ENCODE data around the gene STN1. TPM values are rescaled to one million over a fixed set of nuclear protein-coding genes. Genes with fewer than 3 reads are reported as not detected.

The STN1 gene
- total RNA-seq, 2 experiments from 2014 or later = 48.8 to 49.8 TPM

- H3K27me3 Mint-ChIP-seq (ENCODE audit: low read depth) = peaks cover 3% of the 10 kb centered on the region
- H3K36me3 Mint-ChIP-seq (ENCODE audit: low read depth) = no peaks in the 10 kb centered on the region
- H3K4me3 Mint-ChIP-seq = no peak overlapping the region
- POLR2A ChIA-PET = interaction anchor here (0.5 kb wide), 1 partner anchor 36 kb away, joined by 3 read pairs; no protein-coding TSS in a partner anchor
- H3K4me1 Mint-ChIP-seq (ENCODE audit: low read depth) = peaks cover 4% of the 10 kb centered on the region
- no peak for DNase-seq
- CTCF ChIA-PET = interaction anchor here (1.0 to 1.2 kb wide), 2 partner anchors 8 to 144 kb away, joined by 3 read pairs; no protein-coding TSS in a partner anchor
- H3K27ac Mint-ChIP-seq = no peak overlapping the region
- H3K9me3 Mint-ChIP-seq (ENCODE audit: insufficient read depth) = no peaks in the 10 kb centered on the region
- no peak for ATAC-seq
These were observed 77.9 kb downstream of the STN1 start for GRCh38 chr10:103839872-103840739.

- CTCF ChIA-PET = interaction anchor here (1.2 kb wide), 1 partner anchor 8 kb away, joined by 3 read pairs; no protein-coding TSS in a partner anchor
- Mint-ChIP-seq H3K4me3 (no peak overlapping the region), H3K27ac (no peak overlapping the region)
These were observed 78.5 kb downstream of the STN1 start for GRCh38 chr10:103839519-103839871.

GRCh38 chr10:103838862-103839518 is 79.0 kb downstream of the STN1 start:
- H3K4me3 Mint-ChIP-seq = no peak overlapping the region
- CTCF ChIA-PET = interaction anchor here (1.2 kb wide), 1 partner anchor 9 kb away, joined by 3 read pairs; no protein-coding TSS in a partner anchor
- no peaks in the 10 kb centered on the region for H3K4me1 Mint-ChIP-seq (ENCODE audit: low read depth)
- H3K27ac Mint-ChIP-seq = no peak overlapping the region
- H3K27me3 Mint-ChIP-seq (ENCODE audit: low read depth) = peaks cover 3% of the 10 kb centered on the region
- H3K9me3 Mint-ChIP-seq (ENCODE audit: insufficient read depth) = no peaks in the 10 kb centered on the region
- POLR2A ChIA-PET = no interaction called here
- DNase-seq (no peak), ATAC-seq (no peak)
- no peaks in the 10 kb centered on the region for H3K36me3 Mint-ChIP-seq (ENCODE audit: low read depth)

More at GRCh38 chr10:103839519-103839871, 78.5 kb downstream of the STN1 start:
- Mint-ChIP-seq H3K36me3 (ENCODE audit: low read depth) (no peaks in the 10 kb centered on the region), H3K9me3 (ENCODE audit: insufficient read depth) (no peaks in the 10 kb centered on the region), H3K4me1 (ENCODE audit: low read depth) (peaks cover under 1% of the 10 kb centered on the region), H3K27me3 (ENCODE audit: low read depth) (peaks cover 3% of the 10 kb centered on the region)
- POLR2A ChIA-PET = no interaction called here
- DNase-seq (no peak), ATAC-seq (no peak)

GRCh38 chr10:103838070-103838395 is 80.0 kb downstream of the STN1 start:
- no peak overlapping the region for H3K27ac Mint-ChIP-seq

GRCh38 chr10:103837370-103838069 is 80.5 kb downstream of the STN1 start:
- POLR2A ChIA-PET = interaction anchor here (0.6 to 0.7 kb wide), 2 partner anchors 66 to 239 kb away, joined by 3 to 4 read pairs; no protein-coding TSS in a partner anchor
- Mint-ChIP-seq H3K36me3 (ENCODE audit: low read depth) (no peaks in the 10 kb centered on the region), H3K27ac (no peak overlapping the region), H3K4me1 (ENCODE audit: low read depth) (no peaks in the 10 kb centered on the region), H3K4me3 (no peak overlapping the region), H3K27me3 (ENCODE audit: low read depth) (peaks cover 3% of the 10 kb centered on the region), H3K9me3 (ENCODE audit: insufficient read depth) (no peaks in the 10 kb centered on the region)
- DNase-seq (no peak), ATAC-seq (no peak)
- CTCF ChIA-PET = interaction anchor here (1.5 kb wide), 1 partner anchor 18 kb away, joined by 4 read pairs; the partner anchor contains the start of gene SH3PXD2A

More at GRCh38 chr10:103838070-103838395, 80.0 kb downstream of the STN1 start:
- ATAC-seq = no peak
- POLR2A ChIA-PET = interaction anchor here (0.7 kb wide), 1 partner anchor 239 kb away, joined by 3 read pairs; no protein-coding TSS in a partner anchor
- DNase-seq = no peak
- CTCF ChIA-PET = interaction anchor here (1.5 kb wide), 1 partner anchor 17 kb away, joined by 4 read pairs; the partner anchor contains the start of gene SH3PXD2A
- Mint-ChIP-seq H3K4me1 (ENCODE audit: low read depth) (no peaks in the 10 kb centered on the region), H3K9me3 (ENCODE audit: insufficient read depth) (no peaks in the 10 kb centered on the region), H3K27me3 (ENCODE audit: low read depth) (peaks cover 3% of the 10 kb centered on the region), H3K4me3 (no peak overlapping the region), H3K36me3 (ENCODE audit: low read depth) (no peaks in the 10 kb centered on the region)

- Mint-ChIP-seq H3K27me3 (ENCODE audit: low read depth) (peaks cover 5% of the 10 kb centered on the region), H3K4me3 (no peak overlapping the region), H3K9me3 (ENCODE audit: insufficient read depth) (no peaks in the 10 kb centered on the region), H3K4me1 (ENCODE audit: low read depth) (no peaks in the 10 kb centered on the region), H3K36me3 (ENCODE audit: low read depth) (no peaks in the 10 kb centered on the region), H3K27ac (no peak overlapping the region)
- DNase-seq (no peak), ATAC-seq (no peak)
- ChIA-PET POLR2A (interaction anchor here (0.6 kb wide), 1 partner anchor 65 kb away, joined by 4 read pairs; no protein-coding TSS in a partner anchor), CTCF (interaction anchor here (1.5 kb wide), 1 partner anchor 18 kb away, joined by 4 read pairs; the partner anchor contains the start of gene SH3PXD2A)
These were observed 81.1 kb downstream of the STN1 start for GRCh38 chr10:103836861-103837260.

GRCh38 chr10:103836273-103836672 is 81.7 kb downstream of the STN1 start:
- no peak for ATAC-seq
- Mint-ChIP-seq H3K36me3 (ENCODE audit: low read depth) (no peaks in the 10 kb centered on the region), H3K27me3 (ENCODE audit: low read depth) (peaks cover 6% of the 10 kb centered on the region), H3K27ac (no peak overlapping the region), H3K9me3 (ENCODE audit: insufficient read depth) (no peaks in the 10 kb centered on the region), H3K4me3 (no peak overlapping the region), H3K4me1 (ENCODE audit: low read depth) (no peaks in the 10 kb centered on the region)
- ChIA-PET POLR2A (no interaction called here), CTCF (interaction anchor here (1.5 kb wide), 1 partner anchor 19 kb away, joined by 4 read pairs; the partner anchor contains the start of gene SH3PXD2A)
- DNase-seq = no peak

GRCh38 chr10:103835096-103836050 is 82.6 kb downstream of the STN1 start:
- no peak overlapping the region for H3K4me3 Mint-ChIP-seq
- peaks cover 9% of the 10 kb centered on the region for H3K27me3 Mint-ChIP-seq (ENCODE audit: low read depth)
- ChIA-PET POLR2A (no interaction called here), CTCF (no interaction called here)
- DNase-seq (no peak), ATAC-seq (no peak)
- H3K27ac Mint-ChIP-seq = no peak overlapping the region
- no peaks in the 10 kb centered on the region for H3K9me3 Mint-ChIP-seq (ENCODE audit: insufficient read depth)
- no peaks in the 10 kb centered on the region for H3K36me3 Mint-ChIP-seq (ENCODE audit: low read depth)
- H3K4me1 Mint-ChIP-seq (ENCODE audit: low read depth) = no peaks in the 10 kb centered on the region

GRCh38 chr10:103834436-103835095 is 83.4 kb downstream of the STN1 start:
- ChIA-PET POLR2A (no interaction called here), CTCF (no interaction called here)

GRCh38 chr10:103833731-103834365 is 84.1 kb downstream of the STN1 start:
- DNase-seq (no peak), ATAC-seq (no peak)
- Mint-ChIP-seq H3K4me3 (no peak overlapping the region), H3K4me1 (ENCODE audit: low read depth) (no peaks in the 10 kb centered on the region), H3K36me3 (ENCODE audit: low read depth) (no peaks in the 10 kb centered on the region), H3K27me3 (ENCODE audit: low read depth) (peaks cover 16% of the 10 kb centered on the region), H3K27ac (no peak overlapping the region), H3K9me3 (ENCODE audit: insufficient read depth) (no peaks in the 10 kb centered on the region)
- POLR2A ChIA-PET = no interaction called here
- CTCF ChIA-PET = no interaction called here

More at GRCh38 chr10:103834436-103835095, 83.4 kb downstream of the STN1 start:
- Mint-ChIP-seq H3K27me3 (ENCODE audit: low read depth) (peaks cover 13% of the 10 kb centered on the region), H3K36me3 (ENCODE audit: low read depth) (no peaks in the 10 kb centered on the region), H3K4me3 (no peak overlapping the region), H3K4me1 (ENCODE audit: low read depth) (no peaks in the 10 kb centered on the region), H3K27ac (no peak overlapping the region), H3K9me3 (ENCODE audit: insufficient read depth) (no peaks in the 10 kb centered on the region)
- no peak for DNase-seq
- ATAC-seq = no peak

All from activated CD8-positive, alpha-beta T cell treated with anti-CD3 and anti-CD28 coated beads, Interleukin-2, amount 10 ng/mL, durations not matched to agents 7 days and 5 days (primary cell).